HG03342 (cell line): ENCODE measurements around the gene KIAA1217.

Experiments
- ATAC-seq: cut with Tn5 transposase; IDR thresholded peaks from one replicate; pipeline ENCODE4 v1.9.1; 2021; ENCODE audit warnings: mild to moderate bottlenecking, moderate library complexity; ENCODE audit not compliant: unreplicated experiment

The KIAA1217 gene

DNA sequence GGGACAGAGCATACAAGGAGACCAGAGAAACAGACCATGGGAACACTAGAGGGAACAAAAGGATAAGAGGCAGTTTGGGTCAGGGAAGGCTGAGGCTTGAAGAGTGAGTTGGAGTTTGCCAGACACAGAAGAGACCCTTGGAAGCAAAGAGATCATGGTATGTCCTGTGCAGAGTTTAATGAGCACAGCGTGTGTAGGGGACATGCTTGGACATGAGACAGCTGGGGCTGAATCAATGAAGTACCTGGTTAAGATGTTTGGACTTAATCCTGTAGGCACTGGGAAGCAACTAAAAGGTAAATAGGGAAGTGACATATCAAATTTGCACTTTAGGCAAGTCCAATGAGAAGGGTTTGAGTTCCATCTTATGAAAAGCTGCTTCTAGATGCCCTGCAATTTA is 79.6 kb downstream of the KIAA1217 start:
- ATAC-seq, result no peak

DNA sequence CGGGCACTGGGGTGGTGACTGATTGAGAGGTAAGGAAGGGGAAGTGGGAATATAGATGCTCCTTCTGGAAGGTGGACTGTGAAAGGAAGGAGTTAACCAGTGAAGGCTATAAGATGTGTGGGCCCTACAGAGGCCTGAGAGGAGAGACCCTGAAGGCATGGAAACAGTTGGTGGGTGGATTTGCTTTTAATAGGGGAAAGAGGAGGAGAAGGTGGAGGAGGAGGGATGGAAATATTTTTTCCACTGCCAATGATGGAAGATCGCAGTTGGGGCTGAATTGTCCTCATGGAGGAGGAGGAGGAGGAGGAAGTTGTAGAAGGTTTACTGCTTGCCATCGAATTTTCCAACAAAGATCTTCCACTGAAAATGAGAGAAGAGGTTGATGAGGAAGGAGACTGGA is 80.3 kb downstream of the KIAA1217 start:
- ATAC-seq, result no peak

DNA sequence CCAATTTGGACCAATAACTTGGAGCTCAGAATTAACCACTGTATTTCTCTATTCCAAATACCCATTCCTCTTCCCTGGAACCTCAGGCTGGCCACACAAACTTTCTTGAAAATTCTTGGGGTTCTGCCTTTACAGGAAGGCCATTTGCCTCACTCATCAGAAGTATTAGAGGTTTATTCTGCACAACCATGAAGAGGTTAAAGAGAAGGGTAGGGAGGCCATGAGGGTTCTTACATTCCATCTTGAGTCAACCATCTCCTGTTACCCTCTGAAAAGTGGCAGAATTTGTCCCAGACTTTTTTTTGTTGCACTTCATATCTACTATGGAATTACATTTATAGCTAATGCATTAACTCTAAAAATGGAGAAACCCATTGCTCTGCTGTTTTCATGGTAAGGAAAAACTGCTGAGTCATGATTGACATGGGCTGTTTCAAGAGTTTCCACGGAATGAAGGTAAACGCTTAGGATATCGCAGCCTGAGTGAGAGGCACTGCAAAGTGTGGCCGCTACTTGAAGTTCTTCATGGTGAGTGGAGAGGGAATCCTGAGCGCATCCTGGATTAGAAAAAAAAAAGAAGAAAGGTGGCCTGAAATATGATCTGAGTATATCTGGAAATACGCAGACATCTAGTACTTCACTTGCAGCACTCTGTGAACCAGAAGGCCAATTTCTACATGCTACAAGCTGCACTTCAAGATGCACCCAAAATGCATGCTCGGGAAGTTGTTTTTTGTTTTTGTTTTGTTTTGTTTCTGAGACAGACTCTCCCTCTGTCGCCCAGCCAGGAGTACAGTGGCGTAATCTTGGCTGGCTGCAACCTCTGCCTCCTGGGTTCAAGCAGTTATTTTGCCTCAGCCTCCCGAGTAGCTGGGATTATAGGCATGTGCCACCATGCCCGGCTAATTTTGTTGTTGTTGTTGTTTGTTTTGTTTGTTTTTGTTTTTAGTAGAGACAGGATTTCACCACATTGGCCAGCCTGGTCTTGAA is 83.7 kb downstream of the KIAA1217 start:
- ATAC-seq, result no peak

DNA sequence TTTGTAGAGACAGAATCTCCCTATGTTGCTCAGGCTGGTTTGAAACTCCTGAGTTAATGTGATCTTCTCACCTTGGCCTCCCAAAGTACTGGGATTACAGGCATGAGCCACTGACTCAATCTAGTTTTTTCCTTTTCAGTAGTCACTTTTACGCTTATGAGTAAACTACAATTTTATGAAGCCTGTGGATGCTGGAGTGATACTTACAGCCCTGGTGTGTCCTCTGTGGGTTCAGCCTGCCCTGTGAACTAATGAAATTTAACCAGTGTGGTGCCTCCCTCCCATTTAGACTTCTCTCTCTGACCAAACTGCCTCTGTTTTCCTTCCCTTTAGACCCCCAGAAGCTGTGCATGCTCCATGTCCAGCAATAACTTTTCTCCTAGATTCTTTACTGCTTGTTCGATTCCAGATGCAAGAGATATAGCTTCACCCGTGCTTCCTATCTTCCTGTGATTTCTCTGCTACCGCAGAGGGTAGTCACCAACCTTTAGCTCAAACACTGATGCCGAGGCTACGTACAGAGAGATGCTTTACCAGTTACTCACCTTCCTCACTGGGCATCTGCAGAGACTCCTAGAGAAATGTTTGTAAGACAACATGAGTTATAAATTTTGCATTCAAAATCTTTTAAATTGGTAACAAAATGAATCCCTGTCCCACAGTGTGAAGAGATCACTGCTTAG is 90.8 kb downstream of the KIAA1217 start:
- ATAC-seq, result no peak

DNA sequence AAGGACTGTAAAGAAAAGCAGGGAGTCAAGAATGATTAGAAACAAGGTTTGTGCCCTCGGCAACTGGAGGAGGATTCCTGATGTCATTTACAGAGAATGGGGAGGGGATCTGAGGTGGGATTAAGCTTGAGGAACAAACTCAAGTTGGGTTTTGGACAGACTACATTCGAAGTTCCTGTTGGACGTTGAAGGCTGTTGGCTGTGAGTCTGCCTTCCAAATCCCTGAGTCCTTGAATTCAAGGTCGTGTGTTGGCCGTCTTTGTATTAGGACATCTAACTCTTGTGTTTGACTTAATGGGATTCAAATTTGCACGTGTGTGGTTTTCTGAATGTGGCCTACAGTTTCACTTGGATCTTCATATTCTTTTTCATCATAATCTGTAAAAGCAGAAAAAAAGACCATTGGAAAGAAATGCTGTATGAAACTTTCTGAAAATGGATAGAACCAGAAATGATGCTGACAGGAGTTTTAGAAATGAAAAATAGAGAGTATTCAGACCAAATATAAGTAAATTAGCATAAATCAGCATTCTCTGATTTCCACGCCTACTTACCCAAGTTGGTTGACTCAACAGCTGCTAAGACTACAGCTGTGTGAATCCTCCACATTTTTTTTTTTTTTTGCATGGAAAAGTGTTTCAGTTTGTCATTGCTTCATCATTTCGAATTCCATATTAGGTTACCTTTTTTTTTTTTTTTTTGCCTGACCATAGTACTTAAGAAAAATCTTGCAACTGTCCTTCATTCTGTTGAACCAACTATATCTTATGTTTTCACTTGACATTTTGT is 94.8 kb downstream of the KIAA1217 start:
- ATAC-seq, result no peak

DNA sequence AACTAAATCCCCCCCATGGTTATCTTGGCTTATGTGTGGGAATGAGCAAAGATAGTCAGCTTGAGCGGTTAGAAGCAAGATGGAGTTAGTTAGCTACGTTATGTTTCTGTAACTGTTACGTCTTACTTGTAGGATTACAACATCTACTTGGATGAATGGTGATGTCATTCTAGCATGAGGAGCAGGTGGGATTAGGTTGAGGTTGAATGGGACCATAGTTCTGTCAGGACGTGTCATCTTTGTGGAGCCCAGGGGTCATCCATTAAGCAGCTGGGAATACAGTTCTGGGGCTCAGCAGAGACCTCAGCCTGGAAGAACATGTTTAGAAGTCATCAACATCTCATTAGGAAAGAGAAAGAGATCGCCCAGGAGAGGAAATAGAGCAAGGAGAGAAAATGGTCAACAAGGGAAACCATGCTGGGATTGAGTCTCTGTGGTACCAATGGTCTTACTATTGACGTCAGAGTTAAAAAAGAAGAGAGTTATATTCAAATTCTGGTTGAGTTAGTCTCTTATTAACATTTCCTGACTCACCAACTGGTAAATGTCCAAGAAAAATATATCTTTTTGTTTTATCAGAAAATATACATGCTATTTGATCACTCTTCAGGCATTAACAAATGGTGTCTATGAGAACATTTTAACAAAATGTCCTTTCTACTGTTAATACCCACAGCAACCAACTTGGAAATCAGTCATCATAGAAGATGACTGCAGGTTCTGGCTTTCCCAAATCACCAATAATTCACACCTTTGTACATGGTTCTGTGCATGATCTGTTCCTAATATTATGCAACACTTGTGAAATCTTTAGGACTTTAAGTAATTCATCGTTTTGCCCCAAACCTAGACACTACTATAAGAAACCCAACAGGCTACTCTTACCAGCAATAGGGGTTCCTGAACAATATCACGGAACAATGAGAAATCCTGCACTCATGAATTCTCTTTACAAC is 96.9 kb downstream of the KIAA1217 start:
- ATAC-seq, result no peak

DNA sequence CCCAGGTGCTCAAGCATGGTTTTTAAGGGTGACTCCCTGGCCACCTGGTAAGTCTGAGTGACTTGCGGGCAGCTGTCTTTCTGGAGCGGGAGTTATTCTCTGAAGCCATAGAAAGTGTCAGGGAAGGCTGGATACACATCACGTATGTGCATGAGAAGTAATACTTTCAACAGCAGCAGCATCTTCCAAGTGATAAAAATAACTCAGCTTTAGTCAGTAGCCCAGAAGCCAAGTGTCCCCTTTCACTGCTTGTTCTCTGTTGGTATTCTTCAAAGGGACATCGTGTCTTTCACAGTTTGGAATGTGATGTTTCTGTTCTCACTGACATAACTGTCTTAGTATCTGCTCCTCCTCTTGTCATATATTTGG is 97.6 kb downstream of the KIAA1217 start:
- ATAC-seq, result no peak

DNA sequence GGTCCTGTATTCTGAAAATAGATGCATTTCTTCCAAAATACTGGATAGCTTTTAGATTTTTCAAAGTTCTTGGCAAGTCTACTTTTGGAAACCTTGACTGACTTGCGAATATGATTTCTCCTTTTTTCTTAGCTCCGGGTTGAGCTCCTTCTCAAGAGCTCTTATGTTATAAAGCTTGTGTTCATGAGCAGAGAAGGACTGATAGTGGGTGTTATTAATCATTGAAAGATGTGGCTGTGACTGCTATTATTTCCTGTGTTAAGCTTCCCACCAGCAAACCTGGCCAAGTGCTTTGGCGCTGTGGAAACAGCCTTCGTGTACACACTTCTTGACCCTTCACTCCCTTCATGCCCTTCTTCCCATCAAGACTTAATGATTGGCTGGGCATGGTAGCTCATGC is 98.2 kb downstream of the KIAA1217 start:
- no peak for ATAC-seq

DNA sequence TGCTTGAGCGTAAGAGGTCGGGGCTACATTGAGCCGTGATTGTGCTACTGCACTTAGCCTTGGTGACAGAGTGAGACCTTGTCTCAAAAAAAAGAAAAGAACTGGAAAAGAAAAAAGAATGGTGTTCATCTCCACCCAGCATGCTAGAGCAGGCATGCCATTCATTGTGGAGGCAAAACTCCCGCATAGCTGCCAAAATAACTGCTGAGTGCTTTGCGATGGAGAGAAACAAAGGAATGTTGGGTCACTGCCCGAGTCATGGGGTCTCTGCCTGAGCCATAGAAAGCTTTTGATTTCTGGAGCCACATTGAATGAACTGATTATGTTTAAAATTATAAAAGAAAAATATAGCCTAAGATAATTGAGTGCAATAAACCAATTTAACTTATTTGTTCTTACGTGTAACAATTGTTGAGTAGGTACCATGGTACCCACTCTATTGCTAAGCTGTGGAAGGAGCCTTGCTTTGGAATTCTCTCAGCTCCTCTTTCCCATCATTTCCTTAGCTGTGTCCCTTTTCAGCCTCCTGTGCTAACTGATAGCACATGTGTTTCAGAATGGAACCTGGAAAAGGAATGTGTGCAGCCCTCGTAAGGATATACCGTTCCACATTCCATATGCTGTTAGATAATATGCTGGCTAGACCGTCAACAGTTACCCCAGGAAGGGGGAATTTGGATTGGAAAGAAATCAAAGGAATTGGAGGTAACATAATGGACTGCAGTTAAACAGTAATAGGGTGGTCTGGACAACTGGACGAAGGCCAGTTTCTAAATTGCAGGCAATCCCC is 99.0 kb downstream of the KIAA1217 start:
- ATAC-seq, result no peak

DNA sequence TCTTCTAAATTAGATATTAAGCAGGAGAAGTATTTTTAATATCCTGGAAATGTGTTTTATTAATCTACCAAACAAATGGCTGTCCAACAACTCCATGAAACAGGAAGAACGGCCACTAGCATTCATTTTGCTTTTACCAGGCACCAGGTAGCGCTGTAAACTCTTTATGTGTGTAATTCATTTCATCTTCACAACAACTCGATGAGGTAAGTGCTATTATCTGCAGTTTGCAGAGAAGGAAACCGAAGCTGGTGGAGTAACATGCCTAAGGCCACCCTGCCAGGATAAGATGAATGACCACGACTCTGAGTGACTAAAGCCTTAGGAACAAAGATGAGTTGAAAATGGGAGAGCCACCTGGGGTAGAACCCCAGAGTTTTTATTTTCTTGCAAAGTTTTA is 101.2 kb downstream of the KIAA1217 start:
- no peak for ATAC-seq

DNA sequence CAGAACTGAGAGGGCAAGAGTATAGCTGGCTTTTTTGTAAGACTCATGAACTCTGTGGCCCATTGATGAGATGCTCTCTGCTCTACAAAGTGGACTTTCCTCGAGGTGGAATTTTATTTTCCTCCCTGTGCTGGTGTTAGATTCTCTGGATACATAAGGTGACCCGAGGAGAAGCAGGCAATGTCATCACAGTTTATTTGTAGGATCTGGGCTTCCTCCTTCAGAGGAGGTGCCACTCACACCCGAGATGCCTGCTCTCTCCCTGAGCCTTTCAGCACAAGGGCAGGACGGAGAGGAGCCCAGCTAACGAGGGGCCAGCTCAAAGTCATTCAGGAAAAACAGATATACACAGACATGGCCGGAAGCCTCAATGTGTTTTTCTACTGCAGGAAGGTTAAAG is 103.0 kb downstream of the KIAA1217 start:
- no peak for ATAC-seq

DNA sequence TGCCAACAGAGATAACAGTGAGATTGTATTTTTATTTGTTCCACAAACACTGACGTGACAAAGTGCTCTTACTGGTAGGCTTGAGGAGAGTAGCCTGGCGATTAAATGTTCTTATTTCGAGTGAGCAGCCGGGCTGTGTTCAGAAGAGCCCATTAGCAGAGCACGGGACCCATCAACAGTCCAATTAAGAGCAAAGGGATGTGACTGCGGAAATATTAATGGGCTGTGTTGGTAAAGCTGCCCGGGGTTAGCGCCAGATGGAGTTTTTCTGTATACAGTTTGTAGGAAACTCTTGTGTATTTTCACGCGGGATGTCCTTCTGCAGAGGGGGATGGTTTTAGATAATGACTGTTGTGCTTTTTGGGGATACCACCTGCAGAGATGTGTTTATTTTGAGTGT is 104.3 kb downstream of the KIAA1217 start:
- no peak for ATAC-seq

DNA sequence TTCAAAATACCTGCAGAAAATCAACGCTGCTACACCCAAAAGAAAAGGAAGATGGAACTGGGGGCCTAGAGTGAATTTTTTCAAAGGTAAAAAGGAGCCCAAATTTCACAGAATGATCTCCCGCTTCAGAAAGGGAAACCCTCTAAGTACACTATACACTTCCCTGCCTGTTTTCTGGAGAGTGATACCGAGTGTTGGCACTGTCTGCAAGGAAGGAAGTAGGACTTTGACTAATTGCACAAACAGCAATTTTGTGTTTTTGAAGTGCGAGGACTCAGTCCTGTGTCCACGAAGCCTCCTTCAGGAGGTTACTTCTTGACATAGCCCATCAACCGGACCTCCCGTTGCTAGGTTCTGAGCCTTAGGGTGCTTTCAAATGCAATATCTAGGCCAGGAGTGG is 106.3 kb downstream of the KIAA1217 start:
- no peak for ATAC-seq

DNA sequence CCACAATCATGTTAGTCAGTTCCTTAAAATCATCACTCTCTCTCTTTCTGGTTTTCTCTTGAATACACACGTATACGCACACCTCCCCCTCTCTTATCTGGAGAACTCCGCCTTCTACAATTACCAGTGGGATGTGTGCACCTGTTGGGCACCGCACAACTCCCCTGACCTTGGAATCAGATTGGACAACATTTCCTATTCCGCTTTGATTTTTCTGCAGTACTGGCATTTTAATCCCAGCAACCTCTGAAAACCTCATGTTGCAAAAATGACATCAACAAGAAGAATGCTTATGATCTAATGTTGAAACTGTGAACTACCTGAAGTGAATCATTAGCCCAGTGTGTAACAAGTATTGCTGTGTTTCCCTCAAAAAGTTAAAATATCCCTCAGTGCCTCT is 109.6 kb downstream of the KIAA1217 start:
- no peak for ATAC-seq

DNA sequence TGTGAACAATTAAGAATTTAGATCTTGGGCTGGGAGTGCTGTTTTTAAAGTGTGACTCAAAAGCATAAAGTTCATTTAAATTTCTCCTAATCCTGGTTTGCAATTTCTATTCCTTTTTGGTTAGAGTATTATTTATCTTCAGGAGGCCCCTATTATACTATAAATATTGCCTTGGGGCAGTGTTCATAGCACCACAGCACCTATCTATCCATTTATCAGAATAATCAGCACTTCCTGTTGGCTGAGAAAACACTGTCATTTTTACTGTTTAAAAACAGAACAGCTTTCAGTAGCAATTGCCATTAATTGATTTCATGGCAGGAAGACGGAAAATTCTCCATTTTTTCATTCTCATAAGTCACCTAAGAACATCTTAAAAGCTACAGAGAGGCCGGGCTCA is 111.4 kb downstream of the KIAA1217 start:
- no peak for ATAC-seq

DNA sequence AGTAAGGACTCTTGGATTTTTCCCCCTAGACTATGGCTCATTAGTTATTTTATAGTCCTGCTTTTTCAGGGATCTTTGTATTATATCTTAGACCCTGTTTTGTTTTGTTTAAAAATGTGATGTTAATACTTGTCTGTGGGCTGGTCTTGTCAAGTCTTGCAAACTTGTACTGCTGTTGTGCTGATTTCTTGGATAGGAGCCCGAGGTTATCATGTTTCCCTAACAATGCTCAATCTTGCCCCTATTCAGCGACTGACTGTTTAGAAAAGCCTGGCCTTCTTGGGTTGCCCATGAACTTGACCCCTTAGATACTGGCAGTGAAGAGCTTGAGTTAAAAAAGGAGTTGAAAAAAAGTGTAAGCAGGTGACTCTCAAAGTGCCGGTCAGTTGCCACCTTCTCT is 115.7 kb downstream of the KIAA1217 start:
- ATAC-seq, result no peak

DNA sequence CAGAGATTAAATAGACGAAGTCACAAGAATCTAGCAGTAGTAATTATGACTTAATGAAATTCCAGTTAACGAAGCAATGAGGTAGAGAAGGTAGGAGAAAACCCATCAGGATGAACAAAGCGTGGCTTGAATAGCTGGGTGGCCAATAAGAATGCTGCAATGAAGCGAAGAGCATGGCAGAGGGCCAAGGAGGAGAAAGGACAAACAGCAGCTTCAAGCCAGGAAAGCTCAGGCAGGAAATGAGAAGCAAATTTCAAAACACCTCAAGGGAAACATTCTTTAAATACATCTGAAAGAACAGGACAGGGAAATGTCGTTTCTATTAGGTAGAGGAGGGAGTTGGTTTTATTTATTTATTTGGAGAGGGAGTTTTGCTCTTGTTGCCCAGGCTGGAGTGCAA is 122.5 kb downstream of the KIAA1217 start:
- ATAC-seq, result no peak

DNA sequence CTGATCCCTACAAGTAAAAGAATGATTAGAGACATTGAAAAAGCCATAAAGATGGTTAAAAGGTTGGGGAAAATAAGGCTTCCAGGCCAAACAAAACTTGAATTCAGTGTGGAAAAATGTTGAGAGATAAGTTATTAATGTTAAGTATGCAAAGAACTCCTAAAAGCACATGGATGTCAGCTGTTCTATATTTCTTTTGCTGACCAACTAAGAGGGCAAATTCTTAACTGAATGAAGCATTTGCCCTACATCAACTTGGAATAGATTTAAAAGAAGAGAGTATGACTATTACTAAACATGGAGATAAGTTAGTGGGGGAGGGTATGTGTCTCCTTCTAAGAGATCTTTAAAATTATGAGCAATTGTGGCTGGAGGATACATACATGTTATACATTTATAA is 124.8 kb downstream of the KIAA1217 start:
- no peak for ATAC-seq

DNA sequence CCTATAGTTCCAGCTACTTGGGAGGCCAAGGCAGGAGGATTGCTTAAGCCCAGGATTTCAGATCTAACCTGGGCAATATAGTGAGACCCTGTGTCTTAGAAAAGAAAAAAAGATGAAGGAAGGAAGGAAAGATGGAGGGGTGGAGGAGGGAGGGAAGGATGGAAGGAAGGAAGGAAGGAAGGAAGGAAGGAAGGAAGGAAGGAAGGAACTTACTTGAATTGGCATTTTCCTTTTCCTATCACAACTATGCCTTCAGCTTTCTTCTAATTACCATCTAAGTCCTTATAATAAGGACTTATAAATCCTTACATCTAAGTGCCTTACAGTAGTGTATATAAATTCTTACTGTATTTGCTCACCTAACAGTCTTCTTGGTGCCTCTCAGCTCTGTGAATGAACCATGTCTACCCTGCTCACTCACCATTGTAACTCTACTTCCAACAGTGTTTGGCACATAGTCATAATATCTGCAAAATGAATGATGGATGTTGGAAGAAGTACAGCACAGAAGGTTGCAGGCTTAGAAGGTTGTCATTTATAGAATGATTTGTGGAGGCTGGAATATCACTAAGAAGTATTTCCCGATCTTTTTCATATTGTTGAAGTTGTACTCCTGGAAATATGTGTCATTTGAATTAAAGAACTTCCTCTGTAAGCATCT is 125.5 kb downstream of the KIAA1217 start:
- ATAC-seq, result no peak
